ENCODE data around the gene PNLIPRP2.

Gene PNLIPRP2

DNA sequence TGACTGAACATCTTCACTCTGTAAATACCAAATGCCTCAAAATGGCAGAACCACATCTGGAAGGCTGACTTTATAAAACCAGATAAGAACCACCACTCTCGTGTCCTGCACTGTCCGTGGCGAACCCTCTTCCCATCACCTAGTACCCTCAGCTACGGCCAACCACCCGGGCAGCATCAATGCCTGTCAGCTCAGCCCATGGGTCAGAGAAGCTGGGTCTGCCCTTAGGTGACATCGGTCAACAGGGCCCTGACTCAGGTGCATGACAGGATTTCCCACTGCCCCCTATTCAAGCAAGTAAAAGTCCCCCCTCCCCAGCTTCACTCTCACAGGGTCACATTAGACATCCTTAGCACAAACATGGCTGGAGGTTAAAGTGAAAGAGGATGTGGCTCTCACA is 65.1 kb downstream of the PNLIPRP2 start:
- H3K27me3 ChIP-seq (ENCODE audit: insufficient read depth, poor library complexity, severe bottlenecking) = no peaks in the 10 kb centered on the region
- H3K27ac ChIP-seq (replicated peaks) = no peak overlapping the region
- no peak overlapping the region for H3K4me3 ChIP-seq (replicated peaks; ENCODE audit: insufficient read depth, low read length)
- TF ChIP-seq SPI1 (IDR thresholded peaks at IDR 0.05; ENCODE audit: borderline replicate concordance, low read depth) = no peak
- no peak for TF ChIP-seq POLR2AphosphoS5 (IDR thresholded peaks at IDR 0.05; ENCODE audit: low read depth)
- TF ChIP-seq, protein P1, sequence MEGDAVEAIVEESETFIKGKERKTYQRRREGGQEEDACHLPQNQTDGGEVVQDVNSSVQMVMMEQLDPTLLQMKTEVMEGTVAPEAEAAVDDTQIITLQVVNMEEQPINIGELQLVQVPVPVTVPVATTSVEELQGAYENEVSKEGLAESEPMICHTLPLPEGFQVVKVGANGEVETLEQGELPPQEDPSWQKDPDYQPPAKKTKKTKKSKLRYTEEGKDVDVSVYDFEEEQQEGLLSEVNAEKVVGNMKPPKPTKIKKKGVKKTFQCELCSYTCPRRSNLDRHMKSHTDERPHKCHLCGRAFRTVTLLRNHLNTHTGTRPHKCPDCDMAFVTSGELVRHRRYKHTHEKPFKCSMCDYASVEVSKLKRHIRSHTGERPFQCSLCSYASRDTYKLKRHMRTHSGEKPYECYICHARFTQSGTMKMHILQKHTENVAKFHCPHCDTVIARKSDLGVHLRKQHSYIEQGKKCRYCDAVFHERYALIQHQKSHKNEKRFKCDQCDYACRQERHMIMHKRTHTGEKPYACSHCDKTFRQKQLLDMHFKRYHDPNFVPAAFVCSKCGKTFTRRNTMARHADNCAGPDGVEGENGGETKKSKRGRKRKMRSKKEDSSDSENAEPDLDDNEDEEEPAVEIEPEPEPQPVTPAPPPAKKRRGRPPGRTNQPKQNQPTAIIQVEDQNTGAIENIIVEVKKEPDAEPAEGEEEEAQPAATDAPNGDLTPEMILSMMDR (IDR thresholded peaks at IDR 0.05; ENCODE audit: insufficient read depth, low read length) = no peak
- no peak for DNase-seq (ENCODE audit: low read depth in 1 of 2, low spot score in 1 of 2)

DNA sequence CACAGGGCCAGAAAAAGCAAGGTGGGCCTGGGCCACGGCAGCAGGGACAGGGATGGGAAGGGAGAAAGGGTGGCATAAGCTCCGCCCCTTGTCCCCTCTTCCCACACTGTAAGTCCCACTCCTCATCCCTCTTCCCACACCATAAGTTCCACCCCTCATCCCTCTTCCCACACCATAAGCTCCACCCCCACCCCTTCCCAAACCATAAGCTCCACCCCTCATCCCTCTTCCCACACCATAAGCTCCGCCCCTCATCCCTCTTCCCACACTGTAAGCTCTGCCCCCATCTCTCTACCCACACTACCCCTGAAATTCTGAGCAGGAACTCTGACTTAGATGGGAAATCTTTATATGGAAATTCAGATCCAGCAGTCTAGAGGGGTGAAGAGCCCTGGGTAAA is 65.9 kb downstream of the PNLIPRP2 start:
- Histone ChIP-seq H3K4me3 (replicated peaks; ENCODE audit: insufficient read depth, low read length) (no peak overlapping the region), H3K27ac (replicated peaks) (no peak overlapping the region), H3K27me3 (ENCODE audit: insufficient read depth, poor library complexity, severe bottlenecking) (no peaks in the 10 kb centered on the region)
- no peak for DNase-seq (ENCODE audit: low read depth in 1 of 2, low spot score in 1 of 2)
- TF ChIP-seq POLR2AphosphoS5 (IDR thresholded peaks at IDR 0.05; ENCODE audit: low read depth) (no peak), GABPA (IDR thresholded peaks at IDR 0.05; ENCODE audit: low read depth) (no peak), SPI1 (IDR thresholded peaks at IDR 0.05; ENCODE audit: borderline replicate concordance, low read depth) (no peak)

DNA sequence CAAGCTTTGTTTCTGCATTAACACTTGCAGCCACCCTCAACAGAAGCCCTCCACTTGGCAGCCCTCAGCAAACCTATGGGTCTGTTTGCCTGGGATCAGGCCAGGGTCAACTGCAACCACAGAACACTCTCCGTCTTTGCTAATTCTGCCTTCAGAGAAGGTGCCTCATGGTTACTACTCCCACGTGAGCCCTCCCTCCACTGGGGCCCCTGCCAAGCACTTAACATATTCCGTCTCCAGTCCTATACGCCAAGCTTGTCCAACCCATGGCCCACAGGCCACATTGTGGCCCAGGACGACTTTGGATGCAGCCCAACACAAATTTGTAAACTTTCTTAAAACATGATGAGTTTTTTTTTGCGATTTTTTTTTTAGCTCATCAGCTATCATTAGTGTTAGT is 66.9 kb downstream of the PNLIPRP2 start:
- no peak overlapping the region for H3K27ac ChIP-seq (replicated peaks)
- no peak for DNase-seq (ENCODE audit: low read depth in 1 of 2, low spot score in 1 of 2)
- no peaks in the 10 kb centered on the region for H3K27me3 ChIP-seq (ENCODE audit: insufficient read depth, poor library complexity, severe bottlenecking)
- TF ChIP-seq SPI1 (IDR thresholded peaks at IDR 0.05; ENCODE audit: borderline replicate concordance, low read depth) = no peak
- TF ChIP-seq GABPA (IDR thresholded peaks at IDR 0.05; ENCODE audit: low read depth) = no peak
- TF ChIP-seq, protein P2, sequence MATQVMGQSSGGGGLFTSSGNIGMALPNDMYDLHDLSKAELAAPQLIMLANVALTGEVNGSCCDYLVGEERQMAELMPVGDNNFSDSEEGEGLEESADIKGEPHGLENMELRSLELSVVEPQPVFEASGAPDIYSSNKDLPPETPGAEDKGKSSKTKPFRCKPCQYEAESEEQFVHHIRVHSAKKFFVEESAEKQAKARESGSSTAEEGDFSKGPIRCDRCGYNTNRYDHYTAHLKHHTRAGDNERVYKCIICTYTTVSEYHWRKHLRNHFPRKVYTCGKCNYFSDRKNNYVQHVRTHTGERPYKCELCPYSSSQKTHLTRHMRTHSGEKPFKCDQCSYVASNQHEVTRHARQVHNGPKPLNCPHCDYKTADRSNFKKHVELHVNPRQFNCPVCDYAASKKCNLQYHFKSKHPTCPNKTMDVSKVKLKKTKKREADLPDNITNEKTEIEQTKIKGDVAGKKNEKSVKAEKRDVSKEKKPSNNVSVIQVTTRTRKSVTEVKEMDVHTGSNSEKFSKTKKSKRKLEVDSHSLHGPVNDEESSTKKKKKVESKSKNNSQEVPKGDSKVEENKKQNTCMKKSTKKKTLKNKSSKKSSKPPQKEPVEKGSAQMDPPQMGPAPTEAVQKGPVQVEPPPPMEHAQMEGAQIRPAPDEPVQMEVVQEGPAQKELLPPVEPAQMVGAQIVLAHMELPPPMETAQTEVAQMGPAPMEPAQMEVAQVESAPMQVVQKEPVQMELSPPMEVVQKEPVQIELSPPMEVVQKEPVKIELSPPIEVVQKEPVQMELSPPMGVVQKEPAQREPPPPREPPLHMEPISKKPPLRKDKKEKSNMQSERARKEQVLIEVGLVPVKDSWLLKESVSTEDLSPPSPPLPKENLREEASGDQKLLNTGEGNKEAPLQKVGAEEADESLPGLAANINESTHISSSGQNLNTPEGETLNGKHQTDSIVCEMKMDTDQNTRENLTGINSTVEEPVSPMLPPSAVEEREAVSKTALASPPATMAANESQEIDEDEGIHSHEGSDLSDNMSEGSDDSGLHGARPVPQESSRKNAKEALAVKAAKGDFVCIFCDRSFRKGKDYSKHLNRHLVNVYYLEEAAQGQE (IDR thresholded peaks at IDR 0.05; ENCODE audit: insufficient replicate concordance, low read depth) = no peak
- TF ChIP-seq, protein P1 (IDR thresholded peaks at IDR 0.05; ENCODE audit: insufficient read depth, low read length) = no peak
- TF ChIP-seq POLR2AphosphoS5 (IDR thresholded peaks at IDR 0.05; ENCODE audit: low read depth) = no peak
- no peak overlapping the region for H3K4me3 ChIP-seq (replicated peaks; ENCODE audit: insufficient read depth, low read length)

DNA sequence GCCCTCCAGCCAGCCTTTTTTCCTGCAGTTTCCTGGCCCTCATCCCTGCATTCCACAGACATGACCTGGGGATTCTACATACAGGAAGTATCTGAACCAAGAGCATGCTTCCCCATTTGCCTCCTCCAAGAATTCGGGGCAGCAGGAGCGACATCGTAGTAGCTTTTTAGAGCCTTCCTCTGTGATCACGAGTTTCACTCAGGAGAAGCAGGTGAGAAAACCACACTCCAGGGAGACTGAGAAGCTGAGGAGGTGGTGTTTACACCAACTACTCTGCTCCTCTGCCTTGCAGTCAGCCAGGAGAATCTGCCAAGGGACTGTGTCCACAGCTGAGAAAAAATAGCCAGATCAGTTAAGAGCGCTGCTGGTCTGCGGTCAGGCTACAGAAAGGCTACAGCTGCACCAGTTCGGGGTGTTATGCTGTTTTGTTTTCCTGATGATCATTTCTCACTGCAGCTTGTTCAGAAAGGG is 67.5 kb downstream of the PNLIPRP2 start:
- DNase-seq (ENCODE audit: low read depth in 1 of 2, low spot score in 1 of 2) = no peak
- Histone ChIP-seq H3K27me3 (ENCODE audit: insufficient read depth, poor library complexity, severe bottlenecking) (no peaks in the 10 kb centered on the region), H3K27ac (replicated peaks) (no peak overlapping the region), H3K4me3 (replicated peaks; ENCODE audit: insufficient read depth, low read length) (no peak overlapping the region)
- no peak for TF ChIP-seq SPI1 (IDR thresholded peaks at IDR 0.05; ENCODE audit: borderline replicate concordance, low read depth)
- TF ChIP-seq POLR2AphosphoS5 (IDR thresholded peaks at IDR 0.05; ENCODE audit: low read depth) = no peak
- TF ChIP-seq, protein P2 (IDR thresholded peaks at IDR 0.05; ENCODE audit: insufficient replicate concordance, low read depth) = no peak
- no peak for TF ChIP-seq GABPA (IDR thresholded peaks at IDR 0.05; ENCODE audit: low read depth)
- TF ChIP-seq, protein P1 (IDR thresholded peaks at IDR 0.05; ENCODE audit: insufficient read depth, low read length) = no peak

All from HL-60 (cell line).